GM10248 (cell line): ENCODE results near the gene EXOC2.

ENCODE experiments used
- CTCF ChIA-PET: fragments of 300-600 bp; sonication (Branson Sonifier 250); formaldehyde crosslinking; extraction: SDS; loops from one replicate; lab custom pipeline; 2021; ENCODE audit warnings: antibody characterized with exemption; lab: Yijun Ruan, JAX
- POLR2A ChIA-PET: fragments of 350-650 bp; sonication (Branson Sonifier 250); formaldehyde crosslinking; extraction: SDS; loops from one replicate; lab custom pipeline; 2020; ENCODE audit warnings: antibody characterized with exemption; lab: Yijun Ruan, JAX
- DNase-seq: peaks from one replicate; pipeline ENCODE4 v3.0.0; 2012; ENCODE audit errors: extremely low spot score
- TF ChIP-seq, protein P1 (sequence below): IDR thresholded peaks from 2 replicates; pipeline ENCODE4 v1.5.1; 2012; ENCODE audit warnings: mild to moderate bottlenecking, low read depth; ENCODE audit errors: extremely low read depth, missing control alignments, control extremely low read depth

Gene EXOC2

DNA sequence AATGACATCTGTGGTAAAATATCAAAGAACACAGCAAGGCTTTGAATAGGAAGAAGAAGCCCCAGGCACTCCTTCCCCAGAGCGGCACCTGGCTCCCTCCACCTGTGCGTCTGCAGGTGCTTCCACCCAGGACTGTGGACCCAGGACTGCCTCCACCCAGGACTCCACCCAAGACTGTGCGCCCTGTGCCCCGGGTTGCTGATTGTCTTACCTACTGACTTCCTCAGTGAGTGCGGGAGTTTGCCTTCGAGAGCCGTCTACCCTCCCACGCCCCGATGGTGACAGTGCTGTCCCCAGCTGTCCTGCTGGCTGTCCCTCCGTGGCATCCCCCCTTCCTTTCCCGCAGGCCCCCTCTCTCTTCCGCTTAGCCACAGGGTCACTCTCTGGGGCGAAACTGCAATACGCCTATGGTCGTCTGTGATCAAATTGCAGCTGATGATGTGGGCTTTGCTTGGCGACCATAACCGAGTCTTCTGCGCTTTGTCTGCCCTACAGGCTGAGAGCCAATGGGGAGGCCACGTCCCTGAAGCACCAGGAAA lies 249.2 kb downstream of the EXOC2 start:
- TF ChIP-seq, protein P1, sequence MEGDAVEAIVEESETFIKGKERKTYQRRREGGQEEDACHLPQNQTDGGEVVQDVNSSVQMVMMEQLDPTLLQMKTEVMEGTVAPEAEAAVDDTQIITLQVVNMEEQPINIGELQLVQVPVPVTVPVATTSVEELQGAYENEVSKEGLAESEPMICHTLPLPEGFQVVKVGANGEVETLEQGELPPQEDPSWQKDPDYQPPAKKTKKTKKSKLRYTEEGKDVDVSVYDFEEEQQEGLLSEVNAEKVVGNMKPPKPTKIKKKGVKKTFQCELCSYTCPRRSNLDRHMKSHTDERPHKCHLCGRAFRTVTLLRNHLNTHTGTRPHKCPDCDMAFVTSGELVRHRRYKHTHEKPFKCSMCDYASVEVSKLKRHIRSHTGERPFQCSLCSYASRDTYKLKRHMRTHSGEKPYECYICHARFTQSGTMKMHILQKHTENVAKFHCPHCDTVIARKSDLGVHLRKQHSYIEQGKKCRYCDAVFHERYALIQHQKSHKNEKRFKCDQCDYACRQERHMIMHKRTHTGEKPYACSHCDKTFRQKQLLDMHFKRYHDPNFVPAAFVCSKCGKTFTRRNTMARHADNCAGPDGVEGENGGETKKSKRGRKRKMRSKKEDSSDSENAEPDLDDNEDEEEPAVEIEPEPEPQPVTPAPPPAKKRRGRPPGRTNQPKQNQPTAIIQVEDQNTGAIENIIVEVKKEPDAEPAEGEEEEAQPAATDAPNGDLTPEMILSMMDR = no peak
- ChIA-PET POLR2A (no interaction called here), CTCF (no interaction called here)
- DNase-seq = no peak

DNA sequence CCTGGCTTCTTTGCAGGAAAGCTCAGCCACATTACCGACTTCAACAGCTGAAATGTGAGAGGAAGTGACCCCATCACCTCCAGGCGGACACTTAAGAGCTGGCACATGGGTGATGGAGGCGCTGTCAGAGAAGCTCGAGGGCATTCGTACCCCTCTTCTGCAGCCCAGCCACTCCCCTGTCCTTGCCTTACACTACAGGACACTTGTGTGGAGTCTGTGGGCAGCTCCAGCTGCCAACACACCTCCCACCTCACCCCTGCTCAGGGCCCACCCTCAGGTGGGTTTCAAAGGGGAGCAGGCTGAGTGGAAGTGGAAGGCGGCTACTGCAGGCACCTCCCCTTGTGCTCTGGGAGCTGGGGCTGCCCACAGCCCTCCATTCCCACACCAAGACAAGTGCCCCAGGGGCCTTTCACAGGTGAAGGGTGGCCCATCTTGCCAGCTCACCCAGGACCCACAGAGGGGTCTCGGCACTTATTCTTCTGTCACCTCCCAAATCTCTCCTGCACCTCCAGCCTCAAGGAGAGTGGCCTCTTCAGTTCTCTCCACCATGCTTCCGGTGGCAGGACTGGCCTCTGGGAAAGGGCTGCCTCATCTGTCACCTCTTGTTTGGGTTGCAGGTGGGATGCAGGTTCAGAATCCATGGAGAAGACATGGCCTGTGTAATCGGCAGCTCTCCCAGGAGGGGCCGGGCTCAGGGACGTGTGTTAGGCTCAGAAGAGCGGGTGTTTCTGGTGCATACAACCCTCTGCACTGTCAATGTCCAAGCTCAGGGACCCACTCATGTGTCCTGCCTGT lies 251.6 kb downstream of the EXOC2 start:
- DNase-seq = no peak
- CTCF ChIA-PET = interaction anchor here (1.6 to 1.8 kb wide), 2 partner anchors 29 to 33 kb away, joined by 3 to 4 read pairs; no protein-coding TSS in a partner anchor
- POLR2A ChIA-PET = no interaction called here
- TF ChIP-seq, protein P1 = no peak

DNA sequence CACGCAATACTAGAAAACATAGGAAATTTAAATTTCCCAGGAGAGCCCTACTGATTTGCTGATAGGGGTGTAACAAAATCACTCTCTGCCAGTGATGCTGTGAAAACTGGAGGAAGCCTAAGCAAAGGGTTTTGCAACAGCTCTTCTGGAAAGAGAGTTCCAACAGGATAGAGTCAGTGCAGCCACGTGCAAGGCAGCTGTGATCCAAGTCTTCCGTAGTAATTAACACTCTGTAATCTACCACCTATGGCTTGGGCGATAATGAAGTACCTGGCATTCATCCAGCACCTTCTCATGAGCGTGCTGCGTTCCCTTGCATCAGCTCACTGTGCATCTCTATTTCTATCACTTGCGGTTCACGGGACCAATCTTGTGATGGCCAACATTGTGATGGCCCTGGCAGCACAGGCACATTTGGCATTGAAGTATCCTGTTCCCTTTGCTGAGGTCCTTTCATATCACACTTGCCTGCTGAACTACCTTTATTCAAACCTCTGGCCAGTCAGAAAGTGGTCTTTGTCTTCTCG lies 253.2 kb downstream of the EXOC2 start:
- CTCF ChIA-PET = interaction anchor here (1.0 kb wide), 1 partner anchor 31 kb away, joined by 3 read pairs; no protein-coding TSS in a partner anchor
- POLR2A ChIA-PET = no interaction called here
- TF ChIP-seq, protein P1 = no peak
- DNase-seq = no peak

DNA sequence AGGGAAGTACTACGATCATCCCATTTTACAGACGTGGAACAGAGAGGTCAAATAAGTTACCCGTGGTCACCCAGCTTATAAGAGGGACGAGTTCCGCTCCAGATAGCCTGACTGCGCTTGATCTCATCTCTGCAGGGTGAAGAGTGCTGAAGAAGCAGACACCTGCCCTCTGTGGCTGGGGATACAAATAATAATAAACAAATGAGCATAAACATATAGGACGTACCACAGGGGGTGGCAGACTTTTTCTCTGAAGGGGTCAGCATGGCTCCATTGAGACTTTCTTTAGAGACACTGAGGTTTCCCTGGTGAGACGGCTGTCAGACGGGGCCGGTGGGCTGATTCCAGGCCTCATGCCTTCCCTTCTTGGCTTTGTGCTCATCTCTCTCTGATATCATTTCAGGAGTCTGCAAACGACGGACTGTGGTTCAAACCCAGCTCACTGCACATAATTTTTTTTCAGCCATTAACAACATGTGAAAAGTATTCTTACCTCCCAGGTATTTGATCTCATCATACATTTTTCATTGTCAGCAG lies 254.2 kb downstream of the EXOC2 start:
- CTCF ChIA-PET = interaction anchor here (1.0 to 1.3 kb wide), 2 partner anchors 12 to 154 kb away, joined by 3 read pairs; no protein-coding TSS in a partner anchor
- TF ChIP-seq, protein P1 = no peak
- POLR2A ChIA-PET = no interaction called here
- no peak for DNase-seq

DNA sequence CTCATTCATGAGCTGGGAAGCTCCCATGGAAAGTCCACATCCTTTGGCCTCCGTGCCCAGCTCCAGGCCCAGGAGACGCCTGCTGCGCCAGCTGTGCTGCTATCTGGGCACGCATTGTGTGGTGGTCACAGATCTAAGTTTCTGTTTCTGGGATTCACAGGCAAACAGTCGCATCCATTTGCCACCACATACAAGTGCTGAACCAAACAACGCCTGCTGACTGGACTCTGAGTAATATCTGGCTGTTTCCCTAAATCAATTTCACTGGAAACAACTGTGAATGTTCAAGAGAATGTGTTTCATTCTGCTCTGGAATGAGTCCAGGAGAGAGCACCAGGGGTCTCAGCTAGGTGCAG lies 255.9 kb downstream of the EXOC2 start:
- TF ChIP-seq, protein P1 = no peak
- CTCF ChIA-PET = interaction anchor here (0.9 to 2.0 kb wide), 3 partner anchors 8 to 248 kb away, joined by 3 to 6 read pairs (median 5); no protein-coding TSS in a partner anchor
- POLR2A ChIA-PET = no interaction called here
- DNase-seq = no peak

DNA sequence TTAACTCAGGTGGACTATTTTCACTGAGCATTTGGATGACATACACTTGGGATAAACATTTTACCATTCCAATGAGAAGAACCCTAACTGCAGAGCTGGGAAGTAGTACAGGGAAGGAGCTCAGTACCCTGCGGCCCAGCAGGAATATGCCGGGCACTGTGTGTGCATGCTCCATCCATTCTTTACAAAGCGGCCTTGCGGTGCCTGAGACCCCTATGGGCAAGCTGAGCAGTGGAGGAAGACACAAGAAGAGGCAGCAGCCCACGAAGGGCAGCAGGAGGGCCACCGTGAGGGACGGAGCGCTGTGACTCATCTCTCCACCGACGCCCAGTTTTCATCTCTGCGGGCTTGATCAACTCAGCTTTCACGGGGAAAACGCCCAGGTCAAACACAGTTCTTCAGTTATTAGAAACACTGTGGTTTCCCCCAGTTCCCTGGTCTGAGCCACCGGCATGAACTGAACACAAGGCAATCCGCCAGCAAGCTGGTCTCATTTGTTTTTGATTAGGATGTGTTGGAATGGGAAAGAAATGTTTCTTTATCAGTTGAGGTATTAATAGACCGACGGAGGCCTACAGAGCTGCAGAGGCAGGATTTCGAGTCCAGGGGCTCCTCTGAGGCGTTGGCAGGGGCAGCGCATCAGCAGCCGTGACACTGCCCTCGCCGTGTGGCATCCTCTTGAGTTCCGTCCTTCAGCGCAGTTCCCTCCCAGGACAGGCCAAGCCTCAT lies 256.5 kb downstream of the EXOC2 start:
- ChIA-PET CTCF (interaction anchor here (0.9 to 2.5 kb wide), 4 partner anchors 9 to 288 kb away, joined by 3 to 7 read pairs (median 6); no protein-coding TSS in a partner anchor), POLR2A (no interaction called here)
- no peak for DNase-seq
- TF ChIP-seq, protein P1 = no peak
